Hindlimb muscle (tissue), 1 donor: ENCODE data around the gene AHRR. TPM values are rescaled to one million over a fixed set of nuclear protein-coding genes. Genes with fewer than 3 reads are reported as not detected.
"Not testable (repeated sequence)": the region's sequence is repeated elsewhere in the genome, so short reads cannot be mapped to it uniquely, and the experiment has no call there.

Experiments
- DNase-seq: peaks from one replicate; pipeline ENCODE4 v3.0.0-alpha.2; 2013
- polyA plus RNA-seq: library from polyadenylated mRNA; unstranded; fragments of 120-200 nt; gene quantifications from one replicate; pipeline ENCODE4 v1.2.1, GENCODE V29; 2013; ENCODE audit not compliant: insufficient read length

Gene AHRR
- 2.3 TPM for polyA plus RNA-seq

DNA sequence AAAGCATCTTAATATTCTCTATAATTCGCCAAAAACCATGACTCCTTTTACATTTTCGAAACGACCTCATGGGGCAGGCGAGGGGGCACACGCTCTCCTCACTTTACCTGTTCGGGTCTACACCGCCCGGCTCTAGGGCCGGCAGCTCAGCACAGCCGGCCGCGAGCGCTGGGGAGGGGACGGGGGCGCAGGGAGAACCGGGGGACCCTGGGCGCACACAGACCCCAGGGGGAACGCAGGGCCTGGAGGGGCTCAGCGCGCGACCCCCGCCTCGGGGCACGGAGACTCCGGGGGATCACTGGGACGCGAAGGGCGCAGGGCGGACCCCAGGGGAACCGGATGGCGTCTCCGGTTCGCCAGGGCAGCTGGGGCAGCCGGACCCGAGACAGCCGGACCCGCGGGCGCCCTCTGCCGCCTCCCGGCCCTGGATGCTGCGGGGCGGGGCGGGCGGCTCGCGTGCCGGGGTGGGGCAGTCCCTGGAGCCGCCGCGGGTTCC, at the start of gene AHRR:
AHRR (plus strand) TSS at position 485 of the 496 bp plus-strand sequence. CDS start 22,189 bp downstream, outside the sequence.
- DNase-seq: no peak

DNA sequence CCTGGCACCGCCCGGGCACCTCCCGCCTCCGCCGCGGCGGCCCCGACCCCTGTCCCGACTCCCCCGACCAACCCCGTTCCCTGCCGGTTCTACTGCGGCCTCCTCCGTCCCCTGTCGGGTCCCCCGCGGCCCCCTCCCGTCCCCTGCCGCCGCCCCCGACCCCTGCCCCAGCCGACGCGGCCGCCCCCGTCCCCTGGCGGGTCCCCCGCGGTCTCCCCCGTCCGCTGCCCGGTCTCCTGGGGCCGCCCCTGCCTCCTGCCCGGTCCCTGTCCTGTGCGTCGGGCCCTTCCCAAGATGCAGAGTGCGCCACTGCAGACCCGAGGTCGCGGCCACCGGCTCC, 49.7 kb upstream of the AHRR start:
- DNase-seq: not testable (repeated sequence)

DNA sequence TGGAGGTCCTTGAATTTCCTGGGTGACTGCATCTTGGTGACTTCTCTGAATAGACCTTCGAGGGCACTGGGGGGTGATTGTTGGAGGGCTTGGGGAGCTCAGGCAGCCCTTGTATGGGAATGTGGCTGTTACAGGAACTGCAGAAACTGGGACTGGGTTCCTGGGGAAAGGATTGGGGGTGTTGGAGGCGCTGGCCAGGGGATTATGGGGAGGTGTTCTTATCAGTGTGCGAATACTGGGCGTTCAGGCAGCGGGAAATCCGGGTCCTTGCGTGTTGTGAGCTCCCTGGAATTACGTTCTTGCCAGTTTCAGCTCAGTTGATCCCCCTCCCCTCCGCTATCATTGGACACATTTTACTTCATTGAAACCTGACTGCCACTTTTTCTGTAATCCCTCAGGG, 48.4 kb upstream of the AHRR start:
- not testable (repeated sequence) for DNase-seq

DNA sequence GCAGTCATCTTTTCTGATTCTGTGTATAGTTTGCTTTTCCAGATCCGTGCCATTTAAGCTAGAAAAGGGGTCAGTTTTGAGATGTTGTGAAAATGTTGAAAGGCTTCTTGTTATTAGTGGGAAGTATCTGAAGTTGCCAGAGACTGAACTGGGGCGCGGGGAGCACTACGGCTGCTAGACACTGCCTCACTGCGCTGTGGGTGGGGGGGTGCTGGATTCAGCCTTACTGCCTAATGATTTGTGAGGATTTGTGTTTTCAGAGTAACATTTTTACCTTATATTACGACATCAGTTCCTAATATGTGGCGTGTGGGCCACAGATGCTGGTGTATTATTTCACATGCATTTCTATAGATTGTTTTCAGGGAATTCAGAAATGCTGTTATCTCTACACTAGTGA, 48.0 kb upstream of the AHRR start:
- not testable (repeated sequence) for DNase-seq

DNA sequence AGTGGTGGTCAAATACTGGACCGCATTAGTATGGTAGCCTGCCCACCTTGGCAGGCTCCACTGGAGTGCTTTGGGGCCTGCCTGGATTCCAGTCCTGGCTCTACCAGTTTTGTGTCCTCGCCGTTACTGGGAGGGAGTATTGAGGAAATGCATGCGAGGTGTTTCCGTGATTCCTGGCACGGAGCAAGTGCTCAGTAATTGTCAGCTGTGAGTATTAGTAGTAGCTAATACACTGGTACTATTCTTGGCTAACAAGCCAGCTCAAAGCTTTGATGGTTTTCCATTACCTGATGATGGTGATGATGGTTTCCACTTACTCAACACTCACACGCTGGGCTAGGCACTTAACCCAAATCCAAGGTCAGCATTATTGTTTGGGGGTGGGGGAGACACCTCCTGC, 47.2 kb upstream of the AHRR start:
- not testable (repeated sequence) for DNase-seq

DNA sequence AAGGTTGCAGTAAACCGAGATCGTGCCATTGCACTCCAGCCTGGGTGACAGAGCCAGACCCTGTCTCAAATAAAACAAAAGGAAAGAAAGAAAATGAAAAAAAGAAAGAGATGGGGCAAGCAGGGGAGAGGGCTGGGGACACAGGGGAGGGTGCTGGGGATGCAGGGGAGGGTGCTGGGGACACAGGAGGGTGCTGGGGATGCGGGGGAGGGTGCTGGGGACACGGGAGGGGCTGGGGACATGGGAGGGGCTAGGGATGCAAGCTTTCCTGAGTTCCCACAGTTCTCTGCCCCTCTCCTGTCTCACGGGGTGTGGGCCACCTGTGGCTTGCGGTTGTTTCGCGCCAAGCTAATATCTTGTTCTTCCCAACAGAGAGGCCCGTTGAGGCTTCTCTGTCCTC, 42.9 kb upstream of the AHRR start:
- no peak for DNase-seq

DNA sequence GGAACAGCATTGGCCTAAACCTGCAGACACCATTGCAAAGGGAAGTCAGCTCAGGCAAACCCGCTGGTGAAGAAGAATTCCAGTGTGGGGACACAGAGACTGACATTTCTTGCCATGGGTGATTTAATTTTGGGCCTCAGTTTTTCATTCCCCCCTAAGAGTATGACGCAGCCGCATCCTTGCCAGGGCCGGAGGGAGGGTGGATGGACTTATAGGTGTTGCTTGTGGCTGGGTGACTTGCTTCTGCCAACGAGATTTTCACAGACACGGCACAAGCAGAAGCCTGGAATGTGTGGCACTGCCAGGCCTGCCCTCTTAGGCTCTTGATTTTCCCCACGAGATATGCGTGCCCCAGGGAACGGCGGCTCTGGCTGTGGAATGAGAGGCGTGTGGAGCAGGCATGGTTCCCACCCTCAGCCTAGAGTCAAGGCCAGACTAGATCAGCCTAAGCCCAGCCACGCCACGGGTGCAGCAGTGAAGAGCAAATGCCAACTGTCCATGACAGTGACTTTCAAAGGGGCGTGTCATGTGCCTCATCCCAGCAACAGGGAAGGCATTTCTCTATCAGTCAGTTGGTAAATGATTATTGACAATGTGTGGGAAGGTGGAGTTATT, 42.4 kb upstream of the AHRR start:
- DNase-seq: not testable (repeated sequence)

DNA sequence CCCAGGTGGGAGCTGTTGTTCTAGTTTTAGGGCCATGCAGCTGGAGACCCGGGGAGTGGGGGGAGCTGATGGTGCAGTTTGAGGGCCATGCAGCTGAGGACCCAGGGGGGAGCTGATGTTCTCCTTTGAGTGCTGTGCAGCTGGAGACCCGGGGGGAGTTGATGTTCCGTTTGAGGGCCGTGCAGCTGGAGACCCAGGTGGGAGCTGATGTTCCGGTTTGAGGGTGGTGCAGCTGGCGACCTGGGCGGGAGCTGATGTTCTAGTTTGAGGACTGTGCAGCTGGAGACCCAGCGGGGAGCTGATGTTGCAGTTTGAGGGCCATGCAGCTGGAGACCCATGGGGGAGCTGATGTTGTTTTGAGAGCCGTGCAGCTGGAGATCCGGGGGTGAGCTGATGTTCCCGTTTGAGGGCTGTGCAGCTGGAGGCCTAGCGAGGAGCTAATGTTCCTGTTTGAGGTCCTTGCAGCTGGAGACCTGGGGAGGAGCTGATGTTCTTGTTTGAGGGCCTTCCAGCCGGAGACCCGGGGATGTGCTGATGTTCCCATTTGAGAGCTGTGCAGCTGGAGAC, 35.4 kb upstream of the AHRR start:
- no peak for DNase-seq

DNA sequence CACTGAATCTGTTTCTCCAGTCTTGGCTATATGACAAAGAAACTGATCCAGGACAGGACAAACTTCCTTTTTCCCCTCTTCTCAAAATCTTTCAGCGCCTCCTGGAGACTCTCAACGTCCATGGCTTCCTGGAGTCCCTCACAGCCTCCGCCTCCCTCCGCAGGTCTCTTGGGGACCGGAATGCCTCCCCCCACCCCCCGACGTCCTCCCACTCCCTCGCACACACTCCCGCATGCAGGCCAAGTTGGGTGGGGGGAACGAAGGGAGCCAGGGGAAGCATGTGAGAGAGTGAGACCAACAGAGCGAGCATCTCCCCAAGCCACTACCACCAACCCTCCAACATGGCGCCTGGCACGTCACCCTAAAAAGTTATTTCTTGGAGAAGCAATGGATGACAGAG, 31.3 kb upstream of the AHRR start:
- DNase-seq: not testable (repeated sequence)

DNA sequence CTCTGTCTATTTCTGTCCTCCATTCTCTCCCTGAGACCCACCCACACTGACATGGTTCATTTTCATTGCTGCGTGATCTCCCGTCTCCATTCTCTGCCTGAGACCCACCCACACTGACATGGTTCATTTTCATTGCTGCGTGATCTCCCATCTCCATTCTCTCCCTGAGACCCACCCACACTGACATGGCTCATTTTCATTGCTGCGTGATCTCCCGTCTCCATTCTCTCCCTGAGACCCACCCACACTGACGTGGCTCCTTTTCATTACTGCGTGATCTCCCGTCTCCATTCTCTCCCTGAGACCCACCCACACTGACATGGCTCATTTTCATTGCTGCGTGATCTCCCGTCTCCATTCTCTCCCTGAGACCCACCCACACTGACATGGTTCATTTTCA, 30.2 kb upstream of the AHRR start:
- not testable (repeated sequence) for DNase-seq

DNA sequence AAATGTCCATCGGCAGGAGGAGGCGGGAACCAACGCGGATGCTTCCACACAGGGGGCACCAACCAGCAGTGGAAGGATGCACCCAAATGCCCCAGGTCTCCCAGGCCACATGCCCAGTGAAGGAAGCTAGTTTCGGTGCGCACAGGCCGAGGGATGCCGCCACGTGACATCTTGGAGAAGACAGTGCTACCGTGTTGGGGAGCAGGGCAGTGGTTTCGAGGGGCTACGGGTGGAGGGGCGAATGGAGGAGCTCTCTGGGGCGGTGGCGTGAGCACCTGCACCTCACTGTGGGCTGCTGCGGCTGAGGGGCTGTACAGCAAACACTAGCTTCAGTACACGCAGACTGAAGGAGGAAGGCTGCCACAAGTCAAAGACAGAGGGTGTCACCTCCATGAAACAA, 26.7 kb upstream of the AHRR start:
- not testable (repeated sequence) for DNase-seq

DNA sequence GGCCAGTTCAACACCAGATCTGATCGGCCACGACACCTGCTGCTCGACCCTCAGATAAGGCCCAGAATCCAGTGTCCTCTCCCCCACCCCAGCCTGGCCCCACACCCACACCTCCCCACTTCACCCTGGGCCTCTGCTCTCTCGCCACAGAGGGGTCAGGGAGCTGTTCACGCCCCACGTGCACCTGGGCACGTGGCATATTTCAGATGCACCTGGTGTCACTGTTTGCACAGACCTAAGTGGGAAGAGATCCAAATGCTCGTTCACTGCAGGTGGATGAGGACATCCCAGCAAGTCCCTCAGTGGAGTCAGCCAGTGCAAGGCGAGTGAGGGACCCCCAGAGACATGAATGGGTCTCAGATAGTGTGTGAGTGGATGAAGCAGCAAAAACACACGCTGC, 25.3 kb upstream of the AHRR start:
- DNase-seq: not testable (repeated sequence)

DNA sequence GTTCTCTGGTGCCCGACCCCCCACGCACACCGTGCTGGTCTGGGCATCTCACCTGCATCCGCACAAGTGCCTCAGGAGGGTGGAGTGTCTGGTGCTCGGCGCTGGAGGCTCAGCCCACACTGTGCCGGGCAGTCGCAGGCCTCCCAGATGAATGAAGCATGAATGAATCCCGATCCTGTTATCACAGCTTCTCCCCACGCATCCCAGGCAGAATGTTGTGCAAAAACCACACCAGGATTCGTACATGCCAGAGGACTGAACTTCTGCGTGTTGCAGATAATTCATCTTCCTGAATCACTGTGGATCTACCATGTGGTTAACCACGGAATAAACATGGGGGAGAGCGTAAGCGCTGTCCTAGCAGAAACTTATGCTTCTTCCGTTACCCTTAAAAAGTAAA, 24.6 kb upstream of the AHRR start:
- DNase-seq: not testable (repeated sequence)

DNA sequence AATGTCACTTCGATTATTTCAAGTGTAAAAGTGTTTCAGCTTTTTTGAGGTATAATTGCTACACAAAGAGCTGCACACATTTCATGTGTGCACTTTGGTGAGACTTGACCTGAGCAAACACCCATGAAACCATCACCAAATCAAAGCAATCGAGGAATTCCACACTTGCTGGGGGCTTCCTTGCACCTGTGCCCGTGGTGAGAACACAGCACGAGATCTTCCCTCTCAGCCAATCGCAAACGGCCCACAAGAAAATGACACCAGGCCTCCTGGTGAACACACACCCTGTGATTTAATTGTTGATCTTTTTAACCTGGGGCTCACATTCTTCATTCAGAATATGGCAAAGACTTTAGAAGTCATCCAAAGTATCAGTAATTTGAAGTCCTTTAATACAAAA, 24.1 kb upstream of the AHRR start:
- not testable (repeated sequence) for DNase-seq

DNA sequence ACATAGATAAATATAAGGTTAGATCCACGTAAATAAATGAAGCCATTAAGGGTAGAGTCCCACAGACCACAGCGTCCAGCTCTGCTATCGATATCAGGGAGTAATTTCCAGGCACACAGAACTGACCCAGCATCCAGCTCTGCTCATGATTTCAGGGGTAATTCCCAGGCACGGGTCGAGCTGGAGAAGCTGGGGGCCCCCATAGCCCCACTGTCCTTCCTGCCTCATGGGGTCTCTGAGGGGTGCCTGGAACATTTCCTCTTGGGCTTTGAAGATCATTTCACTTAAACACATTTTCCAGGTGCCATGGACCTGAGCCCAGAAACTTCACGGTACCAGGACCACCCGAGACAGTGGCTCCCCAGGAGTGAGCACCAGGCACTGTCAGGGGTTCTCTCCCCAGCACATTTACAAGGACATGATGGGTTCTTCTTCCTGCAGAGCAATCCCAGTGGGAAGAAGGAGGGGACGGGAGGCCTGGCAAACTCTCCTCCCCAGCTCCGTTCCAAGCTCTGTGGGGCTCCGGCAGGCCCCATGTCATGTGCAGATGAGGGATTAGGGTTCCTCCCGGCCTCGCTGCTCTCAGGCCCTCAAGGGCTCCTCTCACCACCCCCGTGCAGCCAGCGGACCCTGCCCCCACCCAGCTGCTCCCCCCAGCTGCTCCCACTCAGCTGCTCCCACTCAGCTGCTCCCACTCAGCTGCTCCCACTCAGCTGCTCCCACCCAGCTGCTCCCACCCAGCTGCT, 23.4 kb upstream of the AHRR start:
- DNase-seq: not testable (repeated sequence)

DNA sequence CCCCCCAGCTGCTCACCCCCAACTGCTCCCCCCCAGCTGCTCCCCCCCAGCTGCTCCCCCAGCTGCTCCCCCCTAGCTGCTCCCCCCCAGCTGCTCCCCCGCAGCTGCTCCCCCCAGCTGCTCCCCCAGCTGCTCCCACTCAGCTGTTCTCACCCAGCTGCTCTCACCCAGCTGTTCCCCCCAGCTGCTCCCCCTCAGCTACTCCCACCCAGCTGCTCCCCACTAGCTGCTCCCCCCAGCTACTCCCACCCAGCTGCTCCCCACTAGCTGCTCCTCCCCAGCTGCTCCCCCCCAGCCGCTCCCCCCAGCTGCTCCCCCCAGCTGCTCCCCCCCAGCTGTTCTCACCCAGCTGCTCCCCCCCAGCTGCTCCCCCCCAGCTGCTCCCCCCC, 22.8 kb upstream of the AHRR start:
- no peak for DNase-seq

DNA sequence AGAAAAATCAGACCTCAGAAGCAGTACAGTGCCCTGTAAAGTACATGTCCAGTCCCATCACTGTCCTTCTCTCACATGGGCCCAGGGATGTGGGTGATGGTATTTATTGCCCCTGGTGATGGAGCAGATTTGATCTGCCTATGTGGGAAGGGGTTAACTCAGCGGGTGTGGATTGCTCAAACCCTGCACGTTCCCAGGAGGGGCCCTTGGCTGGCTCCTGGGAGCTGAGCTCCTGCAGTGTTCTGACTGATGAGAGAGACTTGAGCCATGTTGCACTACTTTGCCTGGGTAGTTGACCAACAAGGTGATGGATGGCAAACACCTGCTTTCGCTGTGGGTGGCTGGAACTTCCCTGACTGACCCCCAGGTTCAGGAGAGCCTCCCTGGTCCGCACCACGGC, 21.6 kb upstream of the AHRR start:
- DNase-seq: not testable (repeated sequence)

DNA sequence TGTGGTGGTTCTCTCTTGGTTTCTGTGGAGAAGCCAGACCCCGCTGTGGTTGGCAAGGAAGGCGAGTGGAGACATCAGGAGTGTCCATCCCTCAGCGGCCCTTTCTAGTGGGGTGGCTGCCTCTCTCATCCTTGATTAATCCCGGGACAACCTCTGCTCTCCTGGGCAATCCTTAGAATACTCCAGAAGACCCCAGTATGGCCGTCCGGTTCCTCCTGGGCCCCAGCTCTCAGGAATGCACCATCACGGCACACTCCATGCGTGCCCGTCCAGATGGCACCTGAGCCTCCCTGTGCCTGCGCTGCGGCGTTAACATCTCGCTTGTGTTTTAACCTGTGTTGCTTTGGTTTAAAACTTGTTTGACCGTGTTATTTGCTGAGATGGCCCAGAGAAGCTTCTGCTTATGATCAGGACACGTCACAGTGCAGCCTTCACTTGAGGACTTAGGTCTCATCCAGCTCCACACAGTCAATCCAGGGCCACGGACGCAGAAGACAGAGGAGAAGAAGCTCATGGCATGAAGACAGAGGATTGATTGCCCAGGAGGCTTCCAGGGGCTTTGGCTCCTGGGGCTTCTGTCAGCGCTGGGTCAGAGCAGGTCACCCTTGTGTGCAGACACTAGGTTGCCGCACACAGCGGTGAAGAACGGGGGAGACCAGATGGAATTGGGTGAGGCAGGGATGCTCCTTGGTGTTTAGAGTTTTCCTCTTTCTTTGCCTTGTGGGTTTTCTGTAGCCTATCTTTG, 20.7 kb upstream of the AHRR start:
- DNase-seq: not testable (repeated sequence)

DNA sequence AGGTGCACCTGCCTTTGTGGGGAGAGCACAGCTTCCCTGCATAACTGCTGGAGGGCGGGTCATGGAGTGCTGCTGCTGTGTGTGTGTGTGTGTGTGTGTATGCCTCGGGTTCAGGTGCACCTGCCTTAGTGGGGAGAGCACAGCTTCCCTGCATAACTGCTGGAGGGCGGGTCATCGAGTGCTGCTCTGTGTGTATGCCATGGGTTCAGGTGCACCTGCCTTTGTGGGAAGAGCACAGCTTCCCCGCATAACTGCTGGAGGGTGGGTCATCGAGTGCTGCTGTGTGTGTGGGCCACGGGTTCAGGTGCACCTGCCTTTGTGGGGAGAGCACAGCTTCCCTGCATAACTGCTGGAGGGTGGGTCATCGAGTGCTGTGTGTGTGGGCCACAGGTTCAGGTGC, 19.1 kb upstream of the AHRR start:
- DNase-seq: not testable (repeated sequence)

DNA sequence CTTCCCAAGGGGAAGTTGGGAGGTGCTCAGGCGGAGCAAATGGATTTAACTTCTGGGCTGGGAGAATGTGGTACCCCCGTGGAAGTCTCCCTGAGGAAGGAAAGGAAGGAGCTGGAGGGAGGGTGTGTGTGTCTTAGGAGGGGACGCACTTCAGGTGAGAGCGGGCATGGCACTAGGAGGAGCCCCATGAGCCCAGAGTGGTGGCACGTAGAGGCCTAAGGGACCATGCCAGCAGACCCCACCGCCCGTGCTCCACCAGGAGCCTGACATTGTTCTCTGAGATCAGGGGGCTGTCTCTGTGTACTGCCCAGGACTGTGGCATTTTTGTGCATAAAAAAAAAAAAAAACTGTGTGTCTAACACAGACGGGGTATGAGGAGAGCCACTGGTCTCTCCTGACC, 18.5 kb upstream of the AHRR start:
- no peak for DNase-seq

DNA sequence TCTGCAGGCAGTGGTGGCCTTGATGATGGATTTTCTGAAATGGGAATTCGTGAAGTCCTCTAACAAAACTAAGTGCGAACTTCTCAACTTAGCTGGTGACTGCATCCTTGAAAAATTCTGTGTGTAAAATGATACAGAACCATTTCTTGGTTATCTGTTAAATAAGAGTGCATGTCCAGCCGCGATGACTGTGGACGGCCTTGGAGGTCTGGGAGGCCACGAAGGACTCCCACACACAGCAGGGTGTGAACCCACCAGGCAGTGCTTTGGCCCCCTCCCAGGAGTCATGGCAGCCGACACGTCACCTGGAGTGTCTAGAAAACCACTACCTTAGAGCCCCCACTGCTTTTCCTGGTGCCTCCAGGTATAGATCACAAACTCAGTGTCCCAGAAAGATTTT, 17.8 kb upstream of the AHRR start:
- DNase-seq: not testable (repeated sequence)

DNA sequence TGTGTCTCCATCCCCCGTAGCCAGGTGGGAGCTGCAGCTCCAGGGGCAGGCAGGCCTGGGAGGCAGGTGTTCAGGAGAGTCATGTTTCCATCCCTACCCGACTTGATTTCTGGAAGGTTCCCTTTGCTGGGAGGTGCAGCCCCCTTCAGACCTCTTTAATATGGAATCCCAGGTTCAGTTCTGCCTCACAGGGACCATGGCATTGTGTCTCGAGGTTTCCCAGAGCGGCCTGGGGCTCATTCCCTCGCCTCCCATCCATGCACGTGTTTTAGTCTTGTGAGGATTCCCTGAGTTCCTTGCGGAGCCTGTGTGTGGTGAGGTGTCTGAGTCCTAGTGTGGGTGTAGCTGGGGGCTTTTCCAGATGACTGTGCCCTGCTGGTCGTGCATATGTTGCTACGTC, 16.5 kb upstream of the AHRR start:
- DNase-seq: no peak

DNA sequence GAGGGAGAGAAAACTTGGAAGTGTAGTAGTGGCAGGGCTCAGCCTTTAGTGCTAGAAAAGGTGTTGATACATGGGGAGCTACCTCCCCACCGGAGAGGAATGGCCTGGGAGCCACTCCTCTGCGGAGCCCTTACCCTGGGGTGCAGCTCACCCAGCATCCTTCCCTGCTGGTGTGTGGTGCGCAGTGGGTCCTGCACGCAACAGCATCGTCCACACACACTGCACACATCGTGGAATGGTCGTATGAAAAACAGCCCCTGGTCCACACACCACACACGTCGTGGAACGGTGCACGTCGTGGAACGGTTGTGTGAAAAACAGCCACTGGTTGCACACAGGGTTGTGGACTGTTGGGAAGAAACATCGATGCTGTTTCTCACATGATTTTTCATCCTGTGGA, 16.1 kb upstream of the AHRR start:
- DNase-seq: no peak
